A172 (cell line): ENCODE measurements around the gene ANKRD40. TPM values are rescaled to one million over a fixed set of nuclear protein-coding genes. Genes with fewer than 3 reads are reported as not detected.
"Not testable (repeated sequence)": the region's sequence is repeated elsewhere in the genome, so short reads cannot be mapped to it uniquely, and the experiment has no call there.

Experiments used
- DNase-seq: peaks from one replicate; pipeline ENCODE4 v3.0.0-alpha.2; 2015; ENCODE audit warnings: low spot score
- total RNA-seq: library from RNA; depleted of rRNA; stranded (reverse); fragments of >200 nt; shearing (Covaris generic); gene quantifications from 2 replicates; pipeline ENCODE4 v1.2.3, GENCODE V29; 2014

Gene ANKRD40
- total RNA-seq, 1 experiment from 2014 or later: 54.6 TPM

DNA sequence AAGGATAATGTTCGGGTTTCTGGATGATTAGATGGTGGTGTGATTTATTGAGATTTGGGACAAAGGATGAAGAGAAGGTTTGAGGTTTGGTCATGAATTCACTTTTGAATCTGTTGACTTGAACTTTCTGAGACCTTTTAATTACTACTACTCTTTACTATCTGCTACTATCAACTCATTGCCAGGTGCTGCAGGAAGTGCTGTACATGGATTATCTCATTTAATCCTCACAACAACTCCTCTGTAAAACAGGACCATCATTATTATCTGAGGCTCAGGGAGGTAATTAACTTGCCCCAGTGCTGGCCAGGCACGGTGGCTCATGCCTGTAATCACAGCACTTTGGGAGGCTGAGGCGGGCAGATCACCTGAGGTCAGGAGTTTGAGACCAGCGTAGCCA, 2.9 kb upstream of the ANKRD40 start:
- no peak for DNase-seq

DNA sequence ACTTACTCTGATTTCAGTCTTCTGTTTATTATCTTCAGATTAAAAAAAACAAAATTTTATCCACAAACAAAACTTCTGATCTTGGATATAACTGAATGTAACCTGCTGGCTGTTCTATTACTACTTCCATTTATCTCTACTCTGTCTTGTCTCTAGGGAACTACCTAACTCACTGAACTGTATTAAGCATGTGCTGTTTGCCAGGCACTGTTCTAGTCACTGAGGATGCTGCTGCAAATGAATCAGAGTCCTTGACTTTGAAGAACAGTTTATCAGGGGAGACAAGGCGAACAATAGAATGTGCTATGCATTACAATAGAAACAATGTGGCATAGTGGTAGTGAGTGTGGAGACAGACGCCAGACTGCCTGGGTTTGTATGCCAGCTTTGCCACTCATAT, 2.3 kb upstream of the ANKRD40 start:
- DNase-seq: no peak

DNA sequence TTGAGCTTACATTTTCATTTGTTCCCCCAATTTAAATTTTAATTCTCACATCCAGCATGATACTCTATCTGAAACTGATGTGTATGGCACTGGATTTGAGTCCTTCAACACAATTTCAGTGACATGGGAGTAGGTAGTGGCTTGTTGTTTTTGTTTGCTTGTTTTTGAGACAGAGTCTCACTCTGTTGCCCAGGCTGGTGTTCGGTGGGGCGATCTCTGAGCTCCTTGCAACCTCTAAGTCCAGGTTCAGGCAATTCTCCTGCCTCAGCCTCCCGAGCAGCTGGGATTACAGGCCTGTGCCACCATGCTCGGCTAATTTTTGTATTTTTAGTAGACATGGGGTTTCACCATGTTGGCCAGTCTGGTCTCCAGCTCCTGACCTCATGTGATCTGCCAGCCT, 1.3 kb upstream of the ANKRD40 start:
- DNase-seq: not testable (repeated sequence)

DNA sequence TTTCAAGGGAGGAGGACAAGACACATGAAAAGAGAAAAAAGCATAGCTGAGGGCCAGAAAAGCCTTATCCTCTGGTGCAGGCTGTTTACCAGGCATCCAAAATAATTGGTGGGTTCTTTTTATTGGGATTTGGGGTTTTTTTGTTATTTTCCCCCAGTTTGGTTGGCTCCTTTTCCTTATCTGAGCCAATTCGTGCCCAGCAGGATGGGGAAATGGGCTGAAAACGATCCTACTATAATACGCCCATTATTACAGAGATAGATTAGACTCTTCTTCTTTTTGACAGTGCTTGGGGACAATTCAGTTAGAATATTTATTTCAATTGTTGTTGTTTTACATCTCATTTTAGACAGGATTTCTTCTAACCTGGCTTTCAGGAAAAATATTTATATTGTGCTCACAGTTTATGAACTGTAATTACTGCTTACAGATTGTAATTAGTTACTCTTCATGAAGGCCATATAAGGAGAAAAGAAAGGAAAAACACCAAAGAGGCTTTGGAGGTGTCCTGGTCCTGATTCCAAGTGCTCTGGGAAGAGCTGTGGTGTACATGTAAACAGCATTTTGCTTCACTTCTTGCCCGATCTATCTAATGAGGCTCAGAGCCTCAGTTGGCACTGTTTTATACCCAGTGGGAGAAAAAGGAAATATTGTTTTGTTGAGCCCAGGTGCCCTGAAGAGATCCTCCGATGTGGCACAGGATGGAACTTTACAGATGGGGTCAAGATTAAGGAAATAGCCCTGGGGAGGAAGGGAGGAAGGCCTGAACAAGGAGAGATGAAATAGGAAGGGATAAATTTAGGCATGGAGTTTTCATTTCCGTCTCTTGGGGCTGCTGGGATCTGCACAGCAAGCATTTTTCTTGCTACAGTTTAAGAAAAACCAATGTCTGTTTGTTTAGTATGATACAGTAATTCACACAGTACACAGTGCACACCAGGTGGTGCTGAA, 611 bp upstream of the ANKRD40 start:
- peak; percentile 27 for DNase-seq

DNA sequence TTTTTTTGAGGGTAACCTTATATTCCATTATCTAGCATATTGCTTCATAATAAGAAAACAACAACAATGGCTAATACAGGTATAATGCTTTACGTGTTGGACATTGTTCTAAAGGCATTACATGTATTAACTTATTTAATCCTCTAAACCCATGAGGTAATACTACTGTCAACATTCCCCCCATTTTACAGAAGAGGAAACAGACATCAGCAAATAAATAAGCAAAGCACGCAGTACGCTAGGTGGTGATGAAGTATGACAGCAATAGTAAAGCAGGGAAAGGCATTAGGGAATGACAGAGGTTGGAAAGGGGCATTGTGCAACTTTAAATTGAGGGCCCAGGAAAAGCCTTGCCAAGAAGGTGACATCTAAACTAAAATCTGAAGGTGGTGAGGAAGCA, 4.6 kb downstream of the ANKRD40 start:
- DNase-seq: no peak

DNA sequence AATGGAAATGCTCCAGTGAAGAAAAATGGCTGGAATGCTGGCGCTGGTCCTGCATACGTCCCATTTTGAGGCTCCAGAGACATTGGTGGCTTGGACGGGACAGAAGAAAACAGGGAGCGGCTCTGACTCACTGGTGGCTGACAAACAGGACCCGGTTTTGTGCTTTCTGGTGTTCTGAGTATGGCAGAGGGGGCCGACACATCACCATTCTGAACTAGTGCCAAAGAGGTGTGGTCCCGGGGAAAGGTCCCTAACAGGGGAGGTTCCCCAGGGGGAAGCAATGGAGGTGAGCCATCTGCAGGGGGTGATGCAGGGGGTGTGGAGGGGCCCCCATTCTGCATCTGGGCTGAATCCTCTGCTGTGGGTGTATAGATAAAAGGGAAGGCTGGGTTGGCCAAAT, 8.3 kb downstream of the ANKRD40 start:
- peak; percentile 63 for DNase-seq

DNA sequence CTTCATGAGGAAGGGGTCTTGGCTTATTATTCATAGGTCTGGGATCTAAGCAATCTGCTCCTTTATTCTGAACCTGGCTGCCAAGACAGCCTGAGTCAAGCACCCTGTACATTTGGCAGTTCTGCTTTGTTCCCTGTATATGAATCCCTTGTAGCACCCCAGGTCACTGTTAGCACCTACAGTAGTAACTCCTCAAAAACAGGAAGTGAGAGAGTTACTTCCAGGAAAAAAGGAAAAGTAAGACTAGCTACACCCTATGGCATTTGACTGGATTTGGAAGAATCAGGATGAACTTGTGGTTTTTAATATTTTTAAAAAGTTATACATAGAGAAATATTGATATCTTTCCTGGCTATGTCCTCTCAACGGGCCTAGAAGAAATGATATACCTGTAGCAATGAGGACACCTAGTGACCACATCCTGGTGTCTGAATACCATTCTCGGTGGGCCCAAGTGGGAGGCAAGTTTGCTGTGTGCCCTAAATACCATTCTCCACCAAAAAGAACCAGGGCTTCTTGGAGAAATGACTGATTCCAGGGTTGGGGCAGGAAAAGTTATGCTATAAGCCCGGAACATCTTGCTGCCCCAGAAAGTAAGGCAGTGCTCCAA, 9.9 kb downstream of the ANKRD40 start:
- DNase-seq: no peak

DNA sequence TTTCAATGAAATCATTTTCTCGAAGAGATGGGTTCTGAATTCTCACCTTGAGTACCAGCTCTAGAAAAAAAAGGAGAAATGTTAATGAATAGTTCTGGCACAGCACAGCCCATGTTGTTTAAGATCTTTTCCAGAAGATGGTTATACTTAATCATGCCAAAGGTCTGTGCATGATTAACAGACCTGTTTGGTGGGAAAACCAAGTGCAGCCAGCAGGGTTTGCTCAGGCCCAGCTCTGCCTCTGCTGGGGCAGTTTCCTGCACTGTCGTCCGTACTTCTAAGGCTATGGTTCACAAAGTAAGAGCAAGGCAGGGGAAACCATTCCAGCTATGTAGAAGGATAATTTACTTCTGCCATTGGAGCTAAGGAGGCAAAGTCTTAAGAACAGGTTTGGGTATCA, 10.7 kb downstream of the ANKRD40 start:
- no peak for DNase-seq

DNA sequence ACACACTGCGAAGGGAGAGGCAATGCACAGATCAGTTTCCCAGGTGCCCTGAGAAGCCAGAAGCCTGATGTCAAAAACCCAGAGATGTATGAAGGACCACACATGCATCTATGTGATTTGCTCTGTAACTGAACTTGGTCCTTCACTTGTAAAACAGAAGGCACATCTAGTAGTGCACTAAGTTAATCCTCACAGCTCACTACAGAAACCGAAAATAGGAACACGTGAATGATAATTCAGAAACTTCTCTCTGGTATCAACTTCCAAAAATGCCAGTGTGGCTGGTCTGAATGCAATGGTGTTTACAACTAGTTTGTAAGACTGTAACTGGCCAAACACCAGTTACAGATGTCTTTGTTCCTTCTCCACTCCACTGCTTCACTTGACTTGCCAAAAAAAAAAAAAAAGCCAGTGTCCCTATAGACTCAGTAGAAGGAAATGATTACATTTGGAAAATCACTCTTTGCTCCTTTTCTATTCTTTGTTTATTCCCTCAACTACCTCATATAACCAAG, 11.3 kb downstream of the ANKRD40 start:
- no peak for DNase-seq

DNA sequence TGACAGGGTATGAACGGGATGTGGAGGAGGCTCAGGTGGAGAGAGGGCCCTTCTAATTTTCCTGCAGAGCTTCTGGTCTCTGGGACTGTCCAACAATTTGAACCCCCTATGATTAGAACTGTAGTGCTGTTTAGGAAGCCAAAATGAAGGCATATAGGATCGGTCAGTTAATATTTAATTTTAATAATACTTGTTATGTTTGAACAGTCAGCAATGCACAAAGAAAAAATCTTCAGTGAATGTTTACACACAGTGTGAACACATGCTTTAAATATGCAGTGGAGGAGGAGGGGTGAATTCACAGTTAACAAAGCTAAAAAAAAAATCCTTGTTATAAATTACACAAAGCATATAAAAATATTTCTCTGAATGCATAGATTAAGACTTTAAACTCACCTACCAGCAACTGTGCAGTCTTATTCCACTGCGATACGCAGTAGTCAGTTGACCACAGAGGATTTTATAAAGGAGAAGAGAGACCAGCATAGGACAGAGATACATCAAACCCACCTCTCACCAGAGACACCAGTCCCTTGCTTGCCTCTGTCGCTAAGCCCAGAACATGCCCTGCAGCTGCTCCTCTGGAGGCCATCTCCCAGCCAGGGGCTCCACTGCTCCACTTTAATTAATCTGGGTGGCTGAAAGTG, 14.6 kb downstream of the ANKRD40 start:
- no peak for DNase-seq

DNA sequence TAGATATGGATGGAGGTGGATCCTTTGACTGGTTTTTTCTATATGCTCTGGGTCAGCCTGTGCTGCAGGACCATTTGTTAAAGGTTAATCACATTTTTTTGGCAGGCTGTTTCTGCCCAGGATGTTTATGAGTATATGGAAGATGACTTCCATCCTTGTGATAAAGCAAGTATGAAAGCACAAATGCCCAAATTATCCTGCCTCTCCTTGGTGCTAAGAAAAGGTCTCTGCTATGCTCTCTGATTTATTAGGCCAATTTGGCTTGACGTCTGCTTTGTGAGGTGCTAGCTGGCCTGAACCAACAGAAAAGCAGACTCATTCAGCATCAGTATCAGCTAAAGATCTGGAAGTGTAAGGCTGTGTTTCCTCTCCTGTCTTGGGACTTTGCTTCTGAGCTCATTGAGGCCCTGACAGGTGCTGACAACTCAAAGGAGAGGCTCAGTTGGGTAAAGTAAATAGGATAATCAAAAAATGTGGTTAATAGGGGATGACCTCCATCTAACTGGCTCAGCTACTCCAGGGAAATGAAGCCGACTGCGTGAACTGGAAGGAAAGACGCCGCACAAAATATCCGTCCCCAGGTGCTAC, 15.2 kb downstream of the ANKRD40 start:
- no peak for DNase-seq

DNA sequence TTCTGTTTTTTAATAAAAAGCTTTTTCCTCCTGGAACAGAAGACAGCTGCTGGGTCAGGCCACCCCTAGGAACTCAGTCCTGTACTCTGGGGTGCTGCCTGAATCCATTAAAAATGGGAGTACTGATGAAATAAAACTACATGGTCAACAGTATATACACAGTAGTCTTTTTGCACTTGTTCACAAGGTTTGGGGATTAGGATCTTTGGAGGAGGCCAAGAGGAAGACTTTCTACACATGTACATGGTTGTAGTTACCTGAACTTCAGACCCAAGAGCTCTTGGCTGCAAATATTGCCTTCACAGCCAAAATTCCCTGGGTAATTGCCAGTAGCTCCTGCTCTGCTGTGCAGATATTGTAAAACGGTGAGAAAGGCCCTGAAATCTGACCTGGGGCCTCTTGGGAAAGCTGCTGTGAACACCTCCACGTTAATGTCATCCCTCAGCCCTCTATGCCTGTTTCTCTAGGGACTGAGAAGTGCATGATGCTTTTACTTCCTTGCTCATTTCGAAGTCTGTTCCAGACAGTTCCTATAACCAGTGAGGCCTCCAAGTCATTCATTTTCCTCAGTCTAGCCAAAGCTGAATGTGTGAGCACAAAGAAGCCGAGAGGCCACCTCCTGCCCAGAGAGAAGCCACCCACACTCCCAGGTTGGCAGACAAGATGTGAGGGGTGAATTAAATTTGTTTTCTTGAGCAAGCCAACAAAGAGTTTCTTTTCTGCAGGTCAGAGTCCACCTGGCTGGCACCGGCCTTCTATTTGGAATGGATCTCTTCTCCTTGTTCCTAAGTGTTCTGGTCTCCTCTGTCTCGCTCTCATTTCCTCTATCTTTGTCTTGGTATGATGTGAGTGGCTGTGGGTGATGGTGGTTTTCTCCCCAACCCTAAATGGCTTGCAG, 15.9 kb downstream of the ANKRD40 start:
- DNase-seq: no peak

DNA sequence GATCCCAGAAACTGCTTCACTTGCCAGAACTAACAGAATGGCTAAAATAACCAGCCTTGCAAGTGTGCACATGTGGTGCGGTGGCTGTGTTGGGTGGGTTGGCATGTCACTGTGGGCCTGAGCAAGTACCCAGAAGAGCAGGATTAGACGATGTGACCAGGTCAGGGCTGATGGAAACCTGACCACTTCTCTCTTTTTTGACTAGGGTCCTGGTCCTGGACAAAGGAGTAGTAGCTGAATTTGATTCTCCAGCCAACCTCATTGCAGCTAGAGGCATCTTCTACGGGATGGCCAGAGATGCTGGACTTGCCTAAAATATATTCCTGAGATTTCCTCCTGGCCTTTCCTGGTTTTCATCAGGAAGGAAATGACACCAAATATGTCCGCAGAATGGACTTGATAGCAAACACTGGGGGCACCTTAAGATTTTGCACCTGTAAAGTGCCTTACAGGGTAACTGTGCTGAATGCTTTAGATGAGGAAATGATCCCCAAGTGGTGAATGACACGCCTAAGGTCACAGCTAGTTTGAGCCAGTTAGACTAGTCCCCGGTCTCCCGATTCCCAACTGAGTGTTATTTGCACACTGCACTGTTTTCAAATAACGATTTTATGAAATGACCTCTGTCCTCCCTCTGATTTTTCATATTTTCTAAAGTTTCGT, 16.7 kb downstream of the ANKRD40 start:
- DNase-seq: no peak

DNA sequence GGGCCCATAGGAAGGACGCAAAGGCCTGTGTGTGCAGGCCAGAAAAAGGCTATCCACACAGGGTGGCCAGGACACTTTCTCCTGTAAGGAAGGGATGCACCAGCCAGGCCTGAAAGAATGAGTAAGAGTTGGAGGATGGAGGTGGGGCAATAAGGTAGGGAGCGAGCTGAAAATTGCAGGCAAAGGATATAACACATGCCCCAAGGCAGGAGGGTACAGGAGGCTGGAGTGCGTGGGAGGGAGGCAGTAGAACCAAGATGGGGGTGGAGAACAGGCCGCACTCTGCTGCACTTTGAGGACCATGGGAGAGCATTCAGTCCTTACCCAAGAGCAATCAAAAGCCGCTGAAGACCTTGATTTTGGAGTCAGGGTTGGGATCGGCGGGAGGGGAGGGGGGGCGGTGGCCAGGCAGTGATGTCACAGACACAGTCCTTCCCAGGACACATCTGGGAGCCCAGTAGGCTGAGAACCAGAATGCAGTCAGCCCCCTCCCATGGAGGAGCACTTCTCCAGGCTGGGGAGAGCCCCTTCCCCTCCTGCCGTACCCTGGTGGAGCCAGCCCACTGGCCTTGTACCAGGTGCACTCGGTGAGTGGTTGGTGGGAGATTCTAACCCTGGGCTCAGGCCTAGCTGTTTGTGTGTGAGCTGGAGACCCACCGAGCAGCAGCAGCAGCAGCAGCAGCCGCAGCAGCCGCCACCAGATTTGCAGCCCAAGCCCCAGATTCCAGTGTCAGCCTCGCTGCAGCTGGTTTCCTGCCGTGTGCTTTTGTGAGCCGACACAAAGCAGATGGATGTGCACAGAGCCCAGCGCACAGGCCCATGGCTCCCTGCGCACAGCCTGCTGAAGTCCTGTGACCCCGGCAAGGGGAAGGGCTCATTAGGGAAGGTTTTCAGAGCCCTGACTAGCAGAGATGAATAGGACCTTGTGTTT, 17.5 kb downstream of the ANKRD40 start:
- DNase-seq: no peak

DNA sequence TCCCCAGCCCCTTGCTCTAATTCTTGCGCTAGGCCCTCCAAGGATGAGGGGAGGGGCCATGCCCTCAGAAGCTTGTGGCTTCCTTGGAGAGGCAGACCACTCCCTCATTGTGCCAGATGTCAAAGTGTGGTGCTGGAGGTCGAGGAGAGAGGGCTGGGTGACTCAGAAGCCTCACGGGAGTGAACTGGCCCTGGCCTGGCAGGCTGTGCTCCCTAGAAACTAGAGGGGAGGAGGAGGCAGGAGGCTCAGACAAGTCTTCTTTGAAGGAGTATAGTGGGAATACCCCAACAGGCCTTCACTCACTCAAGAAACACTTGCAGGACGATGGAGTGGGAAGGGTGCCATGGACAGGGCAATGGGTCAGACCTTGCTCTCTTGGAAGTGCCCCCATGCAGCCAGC, 18.5 kb downstream of the ANKRD40 start:
- peak; percentile 75 for DNase-seq

DNA sequence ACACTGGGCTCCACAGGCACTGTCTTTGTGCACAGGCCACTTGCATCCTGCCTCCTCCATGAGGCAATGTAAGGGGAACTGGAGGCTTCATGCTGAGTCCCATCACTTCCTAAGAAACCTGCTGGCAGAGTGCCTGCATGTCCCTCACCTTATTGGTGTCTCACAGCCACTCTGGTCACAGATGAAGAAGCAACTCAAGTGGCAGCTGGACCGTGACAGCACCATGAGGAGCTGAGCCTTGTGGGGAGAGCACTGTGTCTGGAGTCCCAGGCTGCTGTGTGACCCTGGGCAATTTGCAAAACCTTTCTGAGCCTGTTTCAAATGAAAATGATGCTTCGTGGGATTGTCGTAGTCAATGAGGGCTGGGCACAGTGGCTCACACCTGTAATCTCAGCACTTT, 19.5 kb downstream of the ANKRD40 start:
- DNase-seq: no peak

DNA sequence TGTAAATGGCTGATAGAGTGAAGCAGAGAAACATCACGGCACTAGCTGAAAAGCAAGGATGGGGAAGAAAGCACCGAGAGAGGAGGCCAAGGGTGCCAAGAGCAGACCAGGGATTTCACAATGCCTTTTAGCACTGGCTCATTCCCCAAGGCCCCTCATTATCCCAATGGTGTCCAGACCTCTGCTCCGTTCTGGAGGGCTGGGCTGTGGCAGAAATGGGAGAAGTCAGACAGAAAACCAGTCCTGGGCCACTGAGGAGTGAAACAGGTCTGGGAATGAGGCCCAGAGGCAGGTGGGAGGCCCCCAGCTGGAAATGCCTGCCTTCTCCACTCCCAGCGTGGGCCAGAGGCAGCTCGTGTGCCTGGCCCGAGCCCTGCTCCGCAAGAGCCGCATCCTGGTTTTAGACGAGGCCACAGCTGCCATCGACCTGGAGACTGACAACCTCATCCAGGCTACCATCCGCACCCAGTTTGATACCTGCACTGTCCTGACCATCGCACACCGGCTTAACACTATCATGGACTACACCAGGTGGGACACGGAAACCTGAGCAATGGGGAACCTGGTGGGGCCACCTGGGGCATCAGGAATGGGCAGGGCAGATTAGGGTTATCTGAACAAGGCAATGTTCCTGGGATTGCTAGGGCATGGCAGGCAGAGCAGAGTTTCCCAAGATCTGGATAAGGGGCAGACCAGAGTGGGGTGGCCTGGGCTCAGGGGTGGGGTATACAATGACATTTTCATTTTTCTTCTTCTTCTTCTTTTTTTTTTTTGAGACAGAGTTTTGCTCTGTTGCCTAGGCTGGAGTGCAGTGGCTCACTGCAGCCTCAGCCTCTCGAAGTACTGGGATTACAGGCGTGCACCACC, 20.3 kb downstream of the ANKRD40 start:
- peak; percentile 63 for DNase-seq

DNA sequence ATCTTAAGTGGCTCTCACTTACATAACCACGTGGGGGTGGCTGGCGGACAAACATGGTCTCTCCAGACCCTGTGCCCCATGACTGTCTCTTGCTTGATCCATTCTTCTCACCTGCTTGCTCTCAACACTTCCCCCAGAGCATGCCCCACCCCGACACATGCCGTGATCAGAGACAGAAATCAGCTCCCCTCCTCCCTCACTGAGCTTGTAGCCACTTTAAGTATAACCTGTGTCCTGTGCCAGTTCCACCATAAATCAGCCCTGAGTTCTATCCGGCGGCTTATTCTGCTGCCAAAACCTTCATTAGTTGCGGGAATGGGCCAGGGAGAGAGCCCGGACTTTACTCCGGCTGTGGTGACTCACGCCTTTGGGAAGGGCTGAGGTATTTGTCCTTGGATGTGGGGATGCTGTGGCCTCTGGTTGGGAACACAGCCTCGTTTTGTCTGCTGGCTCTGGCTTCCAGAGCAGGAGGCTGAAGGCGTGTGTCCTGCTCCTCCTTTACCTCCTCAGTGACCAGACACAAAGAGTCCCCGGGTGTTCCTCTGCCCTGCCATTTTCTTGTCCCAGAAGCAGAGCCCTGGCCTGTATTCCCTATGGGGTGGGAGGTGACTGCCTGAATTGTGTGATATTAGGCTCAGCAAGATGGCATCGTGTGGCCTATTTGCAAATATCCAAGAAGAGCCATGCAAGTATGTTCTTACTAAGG, 21.1 kb downstream of the ANKRD40 start:
- peak; percentile 98 for DNase-seq
